Loucy (cell line): ENCODE results near the gene DLGAP1.

Experiments
- EZH2phosphoT487 ChIP-seq: fragments of 200-600 bp; IDR thresholded peaks from 2 replicates; pipeline ENCODE4 v1.6.1; 2018; ENCODE audit warnings: antibody characterized with exemption, mild to moderate bottlenecking, moderate library complexity, borderline replicate concordance
- TF ChIP-seq, protein P1 (sequence below): fragments of 200-600 bp; sonication (generic); conservative IDR thresholded peaks from 2 replicates; pipeline ENCODE4 v1.5.1; 2014; ENCODE audit warnings: mild to moderate bottlenecking, antibody characterized with exemption, low read length

DNA sequence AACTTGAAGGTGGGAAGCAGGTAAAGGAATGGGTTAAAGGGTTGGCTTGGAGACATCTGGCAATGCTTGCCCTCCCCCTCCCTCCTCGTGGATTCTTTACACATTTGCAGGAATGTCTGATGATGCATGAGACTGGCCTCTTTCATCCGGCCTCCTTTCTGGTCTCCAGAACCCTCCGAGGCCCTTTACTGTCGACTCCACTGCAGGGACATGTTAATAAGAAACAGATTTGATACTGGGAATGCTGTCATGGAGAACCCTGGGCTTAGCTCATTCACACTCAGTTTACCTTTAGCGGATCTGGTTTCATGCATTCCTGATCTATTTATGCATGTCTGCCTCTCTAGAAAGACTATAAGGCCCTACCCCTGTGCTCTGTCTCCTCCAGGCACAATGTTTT, 766.4 kb downstream of the DLGAP1 start:
- TF ChIP-seq, protein P1, sequence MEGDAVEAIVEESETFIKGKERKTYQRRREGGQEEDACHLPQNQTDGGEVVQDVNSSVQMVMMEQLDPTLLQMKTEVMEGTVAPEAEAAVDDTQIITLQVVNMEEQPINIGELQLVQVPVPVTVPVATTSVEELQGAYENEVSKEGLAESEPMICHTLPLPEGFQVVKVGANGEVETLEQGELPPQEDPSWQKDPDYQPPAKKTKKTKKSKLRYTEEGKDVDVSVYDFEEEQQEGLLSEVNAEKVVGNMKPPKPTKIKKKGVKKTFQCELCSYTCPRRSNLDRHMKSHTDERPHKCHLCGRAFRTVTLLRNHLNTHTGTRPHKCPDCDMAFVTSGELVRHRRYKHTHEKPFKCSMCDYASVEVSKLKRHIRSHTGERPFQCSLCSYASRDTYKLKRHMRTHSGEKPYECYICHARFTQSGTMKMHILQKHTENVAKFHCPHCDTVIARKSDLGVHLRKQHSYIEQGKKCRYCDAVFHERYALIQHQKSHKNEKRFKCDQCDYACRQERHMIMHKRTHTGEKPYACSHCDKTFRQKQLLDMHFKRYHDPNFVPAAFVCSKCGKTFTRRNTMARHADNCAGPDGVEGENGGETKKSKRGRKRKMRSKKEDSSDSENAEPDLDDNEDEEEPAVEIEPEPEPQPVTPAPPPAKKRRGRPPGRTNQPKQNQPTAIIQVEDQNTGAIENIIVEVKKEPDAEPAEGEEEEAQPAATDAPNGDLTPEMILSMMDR: no peak
- TF ChIP-seq EZH2phosphoT487: no peak
